K562 (cell line): ENCODE data around the gene TFEB. TPM values are rescaled to one million over a fixed set of nuclear protein-coding genes. Genes with fewer than 3 reads are reported as not detected.

Experiments
- BMI1 ChIP-seq: fragments of 150-350 bp; IDR thresholded peaks from 2 replicates; pipeline ENCODE4 v1.6.1; 2014; ENCODE audit warnings: low read length
- CHD7 ChIP-seq: fragments of 200-600 bp; sonication (generic); IDR thresholded peaks from one replicate; pipeline ENCODE4 v1.6.1; 2012; ENCODE audit warnings: mild to moderate bottlenecking, low read depth, low read length, inconsistent platforms
- FOXP1 ChIP-seq: sonication (generic); formaldehyde crosslinking; IDR thresholded peaks from 2 replicates; pipeline ENCODE4 v1.8.0; 2022; ENCODE audit warnings: mild to moderate bottlenecking, missing genetic modification reagents
- GATA2 ChIP-seq: sonication (generic); formaldehyde crosslinking; IDR thresholded peaks from 2 replicates; pipeline ENCODE4 v1.4.0; 2020; ENCODE audit warnings: mild to moderate bottlenecking, missing genetic modification reagents
- HCFC1 ChIP-seq: IDR thresholded peaks from 2 replicates; pipeline ENCODE4 v1.6.1; 2012; ENCODE audit warnings: low read depth, low read length, improper control_type of control experiment
- JUN ChIP-seq, 2 experiments: sonication (generic) in 1 of 2; formaldehyde crosslinking in 1 of 2; IDR thresholded peaks; 2 replicates each; pipeline versions ENCODE4 v1.6.1 to v1.8.0; 2012 to 2022; ENCODE audit warnings: borderline replicate concordance in 2 of 2, mild to moderate bottlenecking in 2 of 2, improper control_type of control experiment in 1 of 2, low read depth in 1 of 2, low read length in 1 of 2, missing genetic modification reagents in 1 of 2
- KDM1A ChIP-seq, 2 experiments: fragments of 450-650 bp; IDR thresholded peaks; 2 replicates each; pipeline ENCODE4 v1.6.1; 2016; ENCODE audit warnings: mild to moderate bottlenecking in 2 of 2
- MAFG ChIP-seq: fragments of 450-650 bp; conservative IDR thresholded peaks from 2 replicates; pipeline ENCODE4 v1.6.1; 2016; ENCODE audit warnings: missing genetic modification characterization, missing compliant biosample characterization
- SLC30A9 ChIP-seq: fragments of 250-450 bp; sonication (Bioruptor Pico); IDR thresholded peaks from 2 replicates; pipeline ENCODE4 v1.8.0; 2022; ENCODE audit warnings: mild to moderate bottlenecking, moderate library complexity
- USF1 ChIP-seq: sonication (generic); formaldehyde crosslinking; IDR thresholded peaks from 2 replicates; pipeline ENCODE4 v1.9.0; 2022; ENCODE audit warnings: mild to moderate bottlenecking, missing genetic modification reagents
- ZNF695 ChIP-seq: fragments of 450-650 bp; formaldehyde crosslinking; IDR thresholded peaks from 2 replicates; pipeline ENCODE4 v1.4.0; 2020; ENCODE audit warnings: mild to moderate bottlenecking, moderate library complexity
- ZNF740 ChIP-seq, 3 experiments: fragments of 200-800 bp in 1 of 3; sonication (Bioruptor generic) in 1 of 3; sonication (generic) in 1 of 3; formaldehyde crosslinking in 1 of 3; IDR thresholded peaks; 2 replicates each; pipeline versions ENCODE4 v1.6.1 to v1.8.0; 2016 to 2022; ENCODE audit warnings: mild to moderate bottlenecking in 2 of 3, missing compliant biosample characterization in 2 of 3, missing genetic modification characterization in 2 of 3, missing genetic modification reagents in 1 of 3
- ZNF780A ChIP-seq: fragments of 250-450 bp; sonication (Bioruptor Pico); IDR thresholded peaks from 2 replicates; pipeline ENCODE4 v1.5.0; 2021; ENCODE audit warnings: mild to moderate bottlenecking
- polyA plus RNA-seq, 8 experiments: library from polyadenylated mRNA; depleted of rRNA in 4 of 8; stranded (reverse) in 5 of 8; unstranded in 3 of 8; fragments of >200 nt; fragmentation: Nextera tagmentation in 2 of 8; fragmentation: Illumina TruSeq in 1 of 8; extraction: Ambion mirVana in 2 of 8; extraction: Trizol in 1 of 8; gene quantifications; 2 replicates each; pipeline versions ENCODE4 v1.2.1 to v1.2.3, GENCODE V29; 2011 to 2014; ENCODE audit warnings: inconsistent platforms in 1 of 8, missing spikeins in 1 of 8
- total RNA-seq, 7 experiments: library from RNA; depleted of rRNA in 6 of 7; stranded (reverse); fragments of >200 nt in 6 of 7; fragmentation: Illumina TruSeq in 2 of 7; extraction: Trizol in 2 of 7; gene quantifications; 2 replicates each; pipeline versions ENCODE4 v1.2.1 to v1.2.3, GENCODE V29; 2011 to 2021; ENCODE audit warnings: low replicate concordance in 1 of 7

TFEB gene
- total and polyA plus RNA-seq, 9 of the 15 experiments (the other 6 are each of a cell fraction or from before 2014, with no cell fraction given), result 0.04 to 4.7 (median 2.0) TPM

- TF ChIP-seq CHD7 (no peak), HCFC1 (no peak), MAFG (tag) (no peak), JUN (IDR thresholded peaks at IDR 0.05; ENCODE audit: borderline replicate concordance, low read depth, low read length) (no peak), JUN (CRISPR knock-in tag; IDR thresholded peaks at IDR 0.05; ENCODE audit: borderline replicate concordance) (0 out of 2 replicates have a peak, but pooled peaks have one; percentile 27), SLC30A9 (CRISPR knock-in tag) (no peak), USF1 (CRISPR knock-in tag) (peak; percentile 41; the same call in 1 of the 2 replicates), ZNF740 (CRISPR knock-in tag; IDR thresholded peaks at IDR 0.05) (no peak), ZNF740 (tag; IDR thresholded peaks at IDR 0.05) (no peak), GATA2 (CRISPR knock-in tag) (no peak), KDM1A (IDR thresholded peaks at IDR 0.05) (no peak), FOXP1 (CRISPR knock-in tag) (no peak), ZNF780A (CRISPR knock-in tag) (no peak), ZNF695 (CRISPR knock-in tag) (no peak), BMI1 (no peak)
Measured at GRCh38 chr6:41724586-41725501, 10.6 kb downstream of the TFEB start (continued).
